ENCODE measurements around the gene KRTAP17-1. TPM values are rescaled to one million over a fixed set of nuclear protein-coding genes. Genes with fewer than 3 reads are reported as not detected.
"Not testable (repeated sequence)": the region's sequence is repeated elsewhere in the genome, so short reads cannot be mapped to it uniquely, and the experiment has no call there.

KRTAP17-1 gene
- total RNA-seq, 1 donor from 2014 or later = not detected

DNA sequence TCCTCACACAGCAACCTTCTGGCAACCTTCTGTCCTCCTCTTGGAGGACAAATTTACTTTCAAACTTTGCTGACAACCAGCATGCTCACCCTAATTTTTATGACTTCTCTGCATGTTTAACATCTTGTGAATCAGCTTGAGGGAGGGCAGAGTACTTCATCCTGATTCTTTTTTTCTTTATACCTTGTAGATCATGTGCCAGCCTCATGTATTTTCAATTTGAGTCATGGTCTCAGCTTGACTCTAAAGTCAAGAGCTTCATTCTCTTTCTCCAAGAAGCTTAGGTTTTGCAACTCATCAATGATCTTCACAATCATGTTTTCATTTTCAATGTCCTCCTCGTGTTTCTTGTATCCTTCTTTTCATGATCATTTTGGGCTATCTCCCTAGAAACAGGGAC lies 43.7 kb downstream of the KRTAP17-1 start:
- no peak for FAIRE-seq
- Histone ChIP-seq H3K36me3 (ENCODE audit: control insufficient read depth, insufficient read depth, low read length) (no peaks in the 10 kb centered on the region), H3K27me3 (ENCODE audit: control insufficient read depth, insufficient read depth, low read length) (no peaks in the 10 kb centered on the region), H3K4me3 (ENCODE audit: low read depth, low read length) (no peak overlapping the region)
- DNase-seq (ENCODE audit: low read depth) = no peak
- TF ChIP-seq CTCF (IDR thresholded peaks at IDR 0.05; ENCODE audit: insufficient read depth, low read length, severe bottlenecking) = no peak

DNA sequence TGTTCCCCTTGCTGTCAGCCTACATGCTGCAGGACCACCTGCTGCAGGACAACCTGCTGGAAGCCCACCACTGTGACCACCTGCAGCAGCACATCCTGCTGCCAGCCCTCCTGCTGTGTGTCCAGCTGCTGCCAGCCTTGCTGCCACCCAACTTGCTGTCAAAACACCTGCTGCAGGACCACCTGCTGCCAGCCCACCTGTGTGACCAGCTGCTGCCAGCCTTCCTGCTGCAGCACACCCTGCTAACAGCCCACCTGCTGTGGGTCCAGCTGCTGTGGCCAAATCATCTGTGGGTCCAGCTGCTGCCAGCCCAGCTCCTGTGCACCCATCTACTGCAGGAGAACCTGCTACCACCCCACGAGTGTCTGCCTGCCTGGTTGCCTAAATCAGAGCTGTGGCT lies 44.2 kb downstream of the KRTAP17-1 start:
- FAIRE-seq; DNase-seq (ENCODE audit: low read depth); H3K4me3 ChIP-seq (ENCODE audit: low read depth, low read length); H3K36me3 ChIP-seq (ENCODE audit: control insufficient read depth, insufficient read depth, low read length); H3K27me3 ChIP-seq (ENCODE audit: control insufficient read depth, insufficient read depth, low read length): not testable (repeated sequence)

DNA sequence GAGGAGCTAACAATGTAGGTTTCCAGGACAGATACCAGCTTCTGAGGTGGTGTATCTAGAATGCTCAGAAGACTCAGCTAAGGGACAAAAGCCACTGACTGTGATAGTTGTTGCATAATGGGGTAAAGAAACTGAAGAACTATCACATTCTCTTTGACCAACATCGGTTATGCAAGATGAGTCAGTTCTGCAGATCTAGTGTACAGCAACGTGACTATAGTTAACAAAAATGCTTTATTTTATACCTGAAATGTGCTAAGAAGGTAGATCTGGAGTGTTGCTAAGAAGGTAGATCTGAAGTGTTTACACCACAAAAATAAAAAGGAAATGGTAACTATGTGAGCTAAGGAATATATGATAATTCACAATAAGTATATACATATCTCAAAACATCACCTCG lies 47.8 kb downstream of the KRTAP17-1 start:
- no peak for TF ChIP-seq CTCF (IDR thresholded peaks at IDR 0.05; ENCODE audit: insufficient read depth, low read length, severe bottlenecking)
- no peak for FAIRE-seq
- DNase-seq (ENCODE audit: low read depth) = no peak
- Histone ChIP-seq H3K36me3 (ENCODE audit: control insufficient read depth, insufficient read depth, low read length) (no peaks in the 10 kb centered on the region), H3K27me3 (ENCODE audit: control insufficient read depth, insufficient read depth, low read length) (peaks cover 3% of the 10 kb centered on the region), H3K4me3 (ENCODE audit: low read depth, low read length) (no peak overlapping the region)

DNA sequence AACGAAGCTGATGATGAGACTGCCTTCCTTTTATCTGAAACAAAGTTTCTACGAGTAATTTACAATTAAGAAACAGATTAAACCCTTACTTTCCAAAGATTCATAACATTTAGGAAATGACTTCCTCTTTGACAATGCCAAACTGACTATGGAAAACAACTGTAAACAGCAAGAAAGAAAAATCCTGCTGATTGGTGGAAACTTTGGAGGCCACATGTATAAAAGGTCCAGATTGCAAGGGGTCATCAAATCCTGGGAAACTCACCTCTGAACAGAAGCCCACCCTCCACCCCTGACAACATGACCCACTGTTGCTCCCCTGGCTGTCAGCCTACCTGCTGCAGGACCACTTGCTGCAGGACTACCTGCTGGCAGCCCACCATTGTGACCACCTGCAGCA lies 50.4 kb downstream of the KRTAP17-1 start, which contains the start of gene KRTAP9-6:
KRTAP9-6 (plus strand) TSS at position 301 of the 400 bp plus-strand sequence; CDS start at position 301, 0 bp downstream.
- no peak for TF ChIP-seq CTCF (IDR thresholded peaks at IDR 0.05; ENCODE audit: insufficient read depth, low read length, severe bottlenecking)
- Histone ChIP-seq H3K27me3 (ENCODE audit: control insufficient read depth, insufficient read depth, low read length) (peaks cover 3% of the 10 kb centered on the region), H3K36me3 (ENCODE audit: control insufficient read depth, insufficient read depth, low read length) (no peaks in the 10 kb centered on the region), H3K4me3 (ENCODE audit: low read depth, low read length) (no peak within 1 kb of the TSS)
- DNase-seq (ENCODE audit: low read depth) (no peak), FAIRE-seq (no peak)

Other genes with a start within 250 kb of the KRTAP17-1 start
- gene KRTAP2-4, start 249.8 kb downstream of the KRTAP17-1 start, total RNA-seq = not detected in 2 replicates
- gene KRTAP4-7, start 231.6 kb downstream of the KRTAP17-1 start, total RNA-seq = not detected in 2 replicates
- gene KRTAP4-8, start 217.6 kb downstream of the KRTAP17-1 start, total RNA-seq = not detected in 2 replicates
- not detected in 2 replicates for gene KRTAP4-16, start 213.5 kb downstream of the KRTAP17-1 start, total RNA-seq
- not detected in 2 replicates for gene KRTAP4-9, start 210.3 kb downstream of the KRTAP17-1 start, total RNA-seq
- gene KRTAP4-11, start 197.3 kb downstream of the KRTAP17-1 start, total RNA-seq = not detected in 2 replicates
- gene KRTAP4-12, start 191.5 kb downstream of the KRTAP17-1 start, total RNA-seq = not detected in 2 replicates
- gene KRTAP4-6, start 175.2 kb downstream of the KRTAP17-1 start, total RNA-seq = not detected in 2 replicates
- gene KRTAP4-5, start 165.9 kb downstream of the KRTAP17-1 start, total RNA-seq = not detected in 2 replicates
- gene KRTAP4-4, start 155.0 kb downstream of the KRTAP17-1 start, total RNA-seq = not detected in 2 replicates
- not detected in 2 replicates for gene KRTAP4-3, start 147.5 kb downstream of the KRTAP17-1 start, total RNA-seq
- not detected in 2 replicates for gene KRTAP4-2, start 137.5 kb downstream of the KRTAP17-1 start, total RNA-seq
- not detected in 2 replicates for gene KRTAP4-1, start 130.8 kb downstream of the KRTAP17-1 start, total RNA-seq
- gene KRTAP9-1, start 125.8 kb downstream of the KRTAP17-1 start, total RNA-seq = not detected in 2 replicates
- not detected in 2 replicates for gene KRTAP9-2, start 89.1 kb downstream of the KRTAP17-1 start, total RNA-seq
- not detected in 2 replicates for gene KRTAP9-3, start 83.3 kb downstream of the KRTAP17-1 start, total RNA-seq
- gene KRTAP9-8, start 77.7 kb downstream of the KRTAP17-1 start, total RNA-seq = not detected in 2 replicates
- not detected in 2 replicates for gene KRTAP9-4, start 66.0 kb downstream of the KRTAP17-1 start, total RNA-seq
- gene KRTAP9-9, start 60.3 kb downstream of the KRTAP17-1 start, total RNA-seq = not detected in 2 replicates
- not detected in 2 replicates for gene KRTAP9-6, start 50.3 kb downstream of the KRTAP17-1 start, total RNA-seq
- not detected in 2 replicates for gene KRTAP9-7, start 40.0 kb downstream of the KRTAP17-1 start, total RNA-seq
- not detected in 2 replicates for gene KRTAP29-1, start 12.9 kb downstream of the KRTAP17-1 start, total RNA-seq
- gene KRTAP16-1, start 6.4 kb downstream of the KRTAP17-1 start, total RNA-seq = not detected in 2 replicates
- 0.13 TPM in 1 of 2 replicates, not detected in the other for gene KRT33A, start 35.1 kb upstream of the KRTAP17-1 start, total RNA-seq
- gene KRT33B, start 54.1 kb upstream of the KRTAP17-1 start, total RNA-seq = 0.79 and 1.7 TPM in 2 replicates
- gene KRT34, start 66.6 kb upstream of the KRTAP17-1 start, total RNA-seq = 0.26 and 0.53 TPM in 2 replicates
- 0.26 TPM in 1 of 2 replicates, not detected in the other for gene KRT31, start 81.9 kb upstream of the KRTAP17-1 start, total RNA-seq
- not detected in 2 replicates for gene KRT37, start 108.9 kb upstream of the KRTAP17-1 start, total RNA-seq
- gene KRT38, start 125.3 kb upstream of the KRTAP17-1 start, total RNA-seq = not detected in 2 replicates
- gene KRT32, start 151.7 kb upstream of the KRTAP17-1 start, total RNA-seq = 0.13 TPM in 1 of 2 replicates, not detected in the other
- gene KRT35, start 165.4 kb upstream of the KRTAP17-1 start, total RNA-seq = not detected in 2 replicates
- under 0.01 TPM in 1 of 2 replicates, not detected in the other for gene KRT36, start 174.2 kb upstream of the KRTAP17-1 start, total RNA-seq
- gene KRT13, start 189.9 kb upstream of the KRTAP17-1 start, total RNA-seq = 112 and 242 TPM in 2 replicates
- 67.9 and 71.8 TPM in 2 replicates for gene KRT15, start 203.2 kb upstream of the KRTAP17-1 start, total RNA-seq
- 3,104 and 4,112 TPM in 2 replicates for gene KRT19, start 212.6 kb upstream of the KRTAP17-1 start, total RNA-seq

Data from bronchial epithelial cell (primary cell).